ENCODE data around the gene WDR37.

Gene WDR37

GRCh38 chr10:1074052-1074747 is 18.0 kb downstream of the WDR37 start:
- DNase-seq (ENCODE audit: low read depth) = no peak

GRCh38 chr10:1074748-1075308 is 18.6 kb downstream of the WDR37 start:
- DNase-seq (ENCODE audit: low read depth) = no peak

- DNase-seq (ENCODE audit: low read depth) = no peak
Measured at GRCh38 chr10:1078668-1079067, 22.5 kb downstream of the WDR37 start.

GRCh38 chr10:1083581-1083980 is 27.4 kb downstream of the WDR37 start:
- no peak for DNase-seq (ENCODE audit: low read depth)

GRCh38 chr10:1084011-1084950 is 28.1 kb downstream of the WDR37 start:
- no peak for DNase-seq (ENCODE audit: low read depth)

- DNase-seq (ENCODE audit: low read depth) = no peak
Measured at GRCh38 chr10:1085258-1085657, 29.1 kb downstream of the WDR37 start.

GRCh38 chr10:1086787-1087186 is 30.6 kb downstream of the WDR37 start:
- no peak for DNase-seq (ENCODE audit: low read depth)

GRCh38 chr10:1089017-1089689 is 33.0 kb downstream of the WDR37 start:
- no peak for DNase-seq (ENCODE audit: low read depth)

- no peak for DNase-seq (ENCODE audit: low read depth)
Measured at GRCh38 chr10:1090696-1091095, 34.5 kb downstream of the WDR37 start.

- DNase-seq (ENCODE audit: low read depth) = no peak
Measured at GRCh38 chr10:1093696-1094095, 37.5 kb downstream of the WDR37 start.

- DNase-seq (ENCODE audit: low read depth) = no peak
Measured at GRCh38 chr10:1094112-1095057, 38.2 kb downstream of the WDR37 start.

- DNase-seq (ENCODE audit: low read depth) = no peak
Measured at GRCh38 chr10:1095498-1095897, 39.3 kb downstream of the WDR37 start.

GRCh38 chr10:1096287-1096889 is 40.2 kb downstream of the WDR37 start:
- no peak for DNase-seq (ENCODE audit: low read depth)

GRCh38 chr10:1097436-1097835 is 41.3 kb downstream of the WDR37 start:
- DNase-seq (ENCODE audit: low read depth) = no peak

- no peak for DNase-seq (ENCODE audit: low read depth)
Measured at GRCh38 chr10:1100143-1100542, 44.0 kb downstream of the WDR37 start.

- DNase-seq (ENCODE audit: low read depth) = no peak
Measured at GRCh38 chr10:1100691-1101368, 44.6 kb downstream of the WDR37 start.

- no peak for DNase-seq (ENCODE audit: low read depth)
Measured at GRCh38 chr10:1101946-1102345, 45.8 kb downstream of the WDR37 start.

- no peak for DNase-seq (ENCODE audit: low read depth)
Measured at GRCh38 chr10:1102416-1102815, 46.2 kb downstream of the WDR37 start.

- no peak for DNase-seq (ENCODE audit: low read depth)
Measured at GRCh38 chr10:1102831-1103230, 46.6 kb downstream of the WDR37 start.

GRCh38 chr10:1103551-1103950 is 47.4 kb downstream of the WDR37 start:
- no peak for DNase-seq (ENCODE audit: low read depth)

Data from GM04503 (cell line).